ENCODE data around the gene LTC4S. TPM values are rescaled to one million over a fixed set of nuclear protein-coding genes. Genes with fewer than 3 reads are reported as not detected.

LTC4S gene
- total and polyA plus RNA-seq, 9 of the 15 experiments (the other 6 are each of a cell fraction or from before 2014, with no cell fraction given), result 0.17 to 0.77 (median 0.75) TPM; not detected in 6

- TF ChIP-seq ZNF592 (IDR thresholded peaks at IDR 0.05) (no peak; the same call in 1 of the 2 replicates), ZNF41 (CRISPR knock-in tag; conservative IDR thresholded peaks at IDR 0.05) (no peak), KDM2B (CRISPR knock-in tag; IDR thresholded peaks at IDR 0.05) (no peak), HNRNPH1 (optimal IDR thresholded peaks at IDR 0.05; ENCODE audit: low read depth, low read length) (no peak), JUNB (CRISPR knock-in tag; conservative IDR thresholded peaks at IDR 0.05) (0 out of 2 replicates have a peak, but pooled peaks have one; percentile 57), U2AF1 (optimal IDR thresholded peaks at IDR 0.05; ENCODE audit: low read depth, low read length) (no peak), ZEB2 (IDR thresholded peaks at IDR 0.05) (peak; percentile 83), ESRRB (CRISPR knock-in tag; IDR thresholded peaks at IDR 0.05; ENCODE audit: borderline replicate concordance) (no peak), ZNF668 (CRISPR knock-in tag; IDR thresholded peaks at IDR 0.05) (no peak), ATF4 (CRISPR knock-in tag; IDR thresholded peaks at IDR 0.05) (no peak), MNT (conservative IDR thresholded peaks at IDR 0.05) (peak; percentile 91 to 94; a peak in 3 of 4 replicates), ZNF707 (CRISPR knock-in tag; conservative IDR thresholded peaks at IDR 0.05) (no peak), GTF2B (IDR thresholded peaks at IDR 0.05; ENCODE audit: extremely low read depth, insufficient read length) (no peak), RNF219 (CRISPR knock-in tag; IDR thresholded peaks at IDR 0.05) (no peak), MBD2 (IDR thresholded peaks at IDR 0.05; ENCODE audit: borderline replicate concordance, low read depth) (no peak), EP400 (IDR thresholded peaks at IDR 0.05) (peak; percentile 87; the same call in 1 of the 2 replicates), THRA (IDR thresholded peaks at IDR 0.05) (no peak), BMI1 (IDR thresholded peaks at IDR 0.05; ENCODE audit: low read length) (no peak)
These were observed 25.0 kb downstream of the LTC4S start (continued) for GRCh38 chr5:179818746-179819295.

Measured in K562 (cell line).